Upper lobe of left lung (tissue), 4 donors: ENCODE measurements around the gene FAM20B.

Experiments
- POLR2AphosphoS5 ChIP-seq, 2 donors: sonication (generic); formaldehyde crosslinking; IDR thresholded peaks; one replicate each; pipeline ENCODE4 v1.5.1; 2017; ENCODE audit warnings: antibody characterized with exemption in 2 of 2
- TF ChIP-seq, protein P1 (sequence below), 6 experiments: fragments of 450-650 bp in 4 of 6; fragments of 200-600 bp in 2 of 6; sonication (generic) in 2 of 6; IDR thresholded peaks; one replicate each; pipeline ENCODE4 v1.5.1; 2016 to 2019; ENCODE audit warnings: antibody characterized with exemption in 6 of 6

DNA sequence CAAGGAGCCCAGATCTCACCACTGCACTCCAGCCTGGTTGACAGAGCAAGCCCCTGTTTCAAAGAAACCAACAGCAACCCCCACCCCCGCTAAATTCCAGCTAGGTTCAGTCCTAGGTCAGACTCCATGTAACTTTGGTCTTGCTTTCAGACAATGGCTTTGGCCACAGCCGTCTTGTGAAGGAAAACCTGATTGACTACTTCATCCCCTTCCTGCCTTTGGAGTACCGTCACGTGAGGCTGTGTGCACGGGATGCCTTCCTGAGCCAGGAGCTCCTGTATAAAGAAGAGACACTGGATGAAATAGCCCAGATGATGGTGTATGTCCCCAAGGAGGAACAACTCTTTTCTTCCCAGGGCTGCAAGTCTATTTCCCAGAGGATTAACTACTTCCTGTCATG is 69.1 kb downstream of the FAM20B start:
- TF ChIP-seq, protein P1, sequence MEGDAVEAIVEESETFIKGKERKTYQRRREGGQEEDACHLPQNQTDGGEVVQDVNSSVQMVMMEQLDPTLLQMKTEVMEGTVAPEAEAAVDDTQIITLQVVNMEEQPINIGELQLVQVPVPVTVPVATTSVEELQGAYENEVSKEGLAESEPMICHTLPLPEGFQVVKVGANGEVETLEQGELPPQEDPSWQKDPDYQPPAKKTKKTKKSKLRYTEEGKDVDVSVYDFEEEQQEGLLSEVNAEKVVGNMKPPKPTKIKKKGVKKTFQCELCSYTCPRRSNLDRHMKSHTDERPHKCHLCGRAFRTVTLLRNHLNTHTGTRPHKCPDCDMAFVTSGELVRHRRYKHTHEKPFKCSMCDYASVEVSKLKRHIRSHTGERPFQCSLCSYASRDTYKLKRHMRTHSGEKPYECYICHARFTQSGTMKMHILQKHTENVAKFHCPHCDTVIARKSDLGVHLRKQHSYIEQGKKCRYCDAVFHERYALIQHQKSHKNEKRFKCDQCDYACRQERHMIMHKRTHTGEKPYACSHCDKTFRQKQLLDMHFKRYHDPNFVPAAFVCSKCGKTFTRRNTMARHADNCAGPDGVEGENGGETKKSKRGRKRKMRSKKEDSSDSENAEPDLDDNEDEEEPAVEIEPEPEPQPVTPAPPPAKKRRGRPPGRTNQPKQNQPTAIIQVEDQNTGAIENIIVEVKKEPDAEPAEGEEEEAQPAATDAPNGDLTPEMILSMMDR (IDR thresholded peaks at IDR 0.05) = no peak
- TF ChIP-seq POLR2AphosphoS5 (IDR thresholded peaks at IDR 0.05) = no peak
